HL-60 (cell line): ENCODE measurements around the gene RPS6KA4.

ENCODE experiments used
- CTCF ChIP-seq: IDR thresholded peaks from one replicate; pipeline ENCODE4 v1.5.1; 2011; ENCODE audit warnings: low read length, control low read depth, inconsistent platforms; ENCODE audit not compliant: insufficient read depth
- GABPA ChIP-seq: IDR thresholded peaks from 2 replicates; pipeline ENCODE4 v1.6.1; 2012; ENCODE audit warnings: low read depth
- POLR2AphosphoS5 ChIP-seq: IDR thresholded peaks from 2 replicates; pipeline ENCODE4 v1.6.1; 2012; ENCODE audit warnings: low read depth
- SPI1 ChIP-seq: IDR thresholded peaks from 2 replicates; pipeline ENCODE4 v1.6.1; 2012; ENCODE audit warnings: low read depth, mild to moderate bottlenecking, borderline replicate concordance

GRCh38 chr11:64324692-64325469 is 34.1 kb upstream of the RPS6KA4 start:
- TF ChIP-seq SPI1, result no peak
- TF ChIP-seq POLR2AphosphoS5, result no peak
- TF ChIP-seq CTCF, result no peak
- no peak for TF ChIP-seq GABPA
